ENCODE data around the gene KRT72.

The KRT72 gene

GRCh38 chr12:52600941-52601481, at the start of gene KRT72:
TSS of gene KRT72 (minus strand) at chr12:52601463. CDS start at chr12:52601452, 11 bp downstream.
- Mint-ChIP-seq H3K4me3 (no peak within 1 kb of the TSS), H3K27ac (ENCODE audit: low read depth) (no peak within 1 kb of the TSS), H3K4me1 (peaks cover 6% of the 10 kb centered on the region), H3K36me3 (ENCODE audit: insufficient read depth) (no peaks in the 10 kb centered on the region), H3K9me3 (no peaks in the 10 kb centered on the region), H3K27me3 (peaks cover 29% of the 10 kb centered on the region)
- peak in 1 of 2 donors; percentile 10 for DNase-seq (ENCODE audit: low spot score in 2 of 2)
- ATAC-seq (replicated peaks; ENCODE audit: extremely low read depth, poor library complexity, severe bottlenecking) = no peak

GRCh38 chr12:52650520-52651081, 49.3 kb upstream of the KRT72 start:
- Mint-ChIP-seq H3K27me3 (no peaks in the 10 kb centered on the region), H3K4me1 (peaks cover 47% of the 10 kb centered on the region), H3K4me3 (no peak overlapping the region), H3K36me3 (ENCODE audit: insufficient read depth) (peaks cover 4% of the 10 kb centered on the region), H3K9me3 (no peaks in the 10 kb centered on the region), H3K27ac (ENCODE audit: low read depth) (peak overlapping the region; percentile 81)
- DNase-seq (ENCODE audit: low spot score in 2 of 2) (no peak), ATAC-seq (replicated peaks; ENCODE audit: extremely low read depth, poor library complexity, severe bottlenecking) (no peak)

- no peak overlapping the region for H3K4me3 Mint-ChIP-seq
- no peaks in the 10 kb centered on the region for H3K9me3 Mint-ChIP-seq
- H3K4me1 Mint-ChIP-seq = peaks cover 63% of the 10 kb centered on the region
- H3K36me3 Mint-ChIP-seq (ENCODE audit: insufficient read depth) = peaks cover 7% of the 10 kb centered on the region
- peak overlapping the region; percentile 81 for H3K27ac Mint-ChIP-seq (ENCODE audit: low read depth)
- H3K27me3 Mint-ChIP-seq = no peaks in the 10 kb centered on the region
- ATAC-seq (replicated peaks; ENCODE audit: extremely low read depth, poor library complexity, severe bottlenecking) = no peak
- DNase-seq (ENCODE audit: low spot score in 2 of 2) = no peak
Observed at GRCh38 chr12:52649066-52649465, 47.8 kb upstream of the KRT72 start.

GRCh38 chr12:52648012-52648550, 46.8 kb upstream of the KRT72 start:
- DNase-seq (ENCODE audit: low spot score in 2 of 2) = no peak
- peaks cover 72% of the 10 kb centered on the region for H3K4me1 Mint-ChIP-seq
- no peak for ATAC-seq (replicated peaks; ENCODE audit: extremely low read depth, poor library complexity, severe bottlenecking)
- H3K27ac Mint-ChIP-seq (ENCODE audit: low read depth) = peak overlapping the region; percentile 99
- H3K27me3 Mint-ChIP-seq = no peaks in the 10 kb centered on the region
- no peaks in the 10 kb centered on the region for H3K9me3 Mint-ChIP-seq
- H3K36me3 Mint-ChIP-seq (ENCODE audit: insufficient read depth) = peaks cover 7% of the 10 kb centered on the region
- H3K4me3 Mint-ChIP-seq = peak overlapping the region; percentile 56

- no peaks in the 10 kb centered on the region for H3K27me3 Mint-ChIP-seq
- peak overlapping the region; percentile 56 for H3K4me3 Mint-ChIP-seq
- no peaks in the 10 kb centered on the region for H3K9me3 Mint-ChIP-seq
- peaks cover 7% of the 10 kb centered on the region for H3K36me3 Mint-ChIP-seq (ENCODE audit: insufficient read depth)
- ATAC-seq (replicated peaks; ENCODE audit: extremely low read depth, poor library complexity, severe bottlenecking) (no peak), DNase-seq (ENCODE audit: low spot score in 2 of 2) (no peak)
- H3K4me1 Mint-ChIP-seq = peaks cover 74% of the 10 kb centered on the region
- peak overlapping the region; percentile 99 for H3K27ac Mint-ChIP-seq (ENCODE audit: low read depth)
Observed at GRCh38 chr12:52647601-52648000, 46.3 kb upstream of the KRT72 start.

- Mint-ChIP-seq H3K4me3 (peak overlapping the region; percentile 56), H3K9me3 (no peaks in the 10 kb centered on the region), H3K27ac (ENCODE audit: low read depth) (peak overlapping the region; percentile 99), H3K36me3 (ENCODE audit: insufficient read depth) (peaks cover 7% of the 10 kb centered on the region), H3K4me1 (peaks cover 84% of the 10 kb centered on the region), H3K27me3 (no peaks in the 10 kb centered on the region)
- no peak for DNase-seq (ENCODE audit: low spot score in 2 of 2)
- no peak for ATAC-seq (replicated peaks; ENCODE audit: extremely low read depth, poor library complexity, severe bottlenecking)
Observed at GRCh38 chr12:52646613-52647012, 45.4 kb upstream of the KRT72 start.

- H3K36me3 Mint-ChIP-seq (ENCODE audit: insufficient read depth) = peaks cover 7% of the 10 kb centered on the region
- no peak for DNase-seq (ENCODE audit: low spot score in 2 of 2)
- no peak for ATAC-seq (replicated peaks; ENCODE audit: extremely low read depth, poor library complexity, severe bottlenecking)
- peak overlapping the region; percentile 99 for H3K27ac Mint-ChIP-seq (ENCODE audit: low read depth)
- H3K27me3 Mint-ChIP-seq = no peaks in the 10 kb centered on the region
- peaks cover 90% of the 10 kb centered on the region for H3K4me1 Mint-ChIP-seq
- peak overlapping the region; percentile 56 for H3K4me3 Mint-ChIP-seq
- H3K9me3 Mint-ChIP-seq = no peaks in the 10 kb centered on the region
Observed at GRCh38 chr12:52645982-52646381, 44.7 kb upstream of the KRT72 start.

GRCh38 chr12:52645120-52645761, 44.0 kb upstream of the KRT72 start:
- peaks cover 7% of the 10 kb centered on the region for H3K36me3 Mint-ChIP-seq (ENCODE audit: insufficient read depth)
- H3K27ac Mint-ChIP-seq (ENCODE audit: low read depth) = peak overlapping the region; percentile 99
- peaks cover 88% of the 10 kb centered on the region for H3K4me1 Mint-ChIP-seq
- peak; percentile 99 for ATAC-seq (replicated peaks; ENCODE audit: extremely low read depth, poor library complexity, severe bottlenecking)
- H3K27me3 Mint-ChIP-seq = no peaks in the 10 kb centered on the region
- peak overlapping the region; percentile 56 for H3K4me3 Mint-ChIP-seq
- H3K9me3 Mint-ChIP-seq = no peaks in the 10 kb centered on the region
- peak in 1 of 2 donors; percentile 77 for DNase-seq (ENCODE audit: low spot score in 2 of 2)

- Mint-ChIP-seq H3K4me3 (no peak overlapping the region), H3K36me3 (ENCODE audit: insufficient read depth) (peaks cover 7% of the 10 kb centered on the region), H3K27me3 (no peaks in the 10 kb centered on the region), H3K27ac (ENCODE audit: low read depth) (peak overlapping the region; percentile 99), H3K4me1 (peaks cover 76% of the 10 kb centered on the region), H3K9me3 (no peaks in the 10 kb centered on the region)
- DNase-seq (ENCODE audit: low spot score in 2 of 2) = no peak
- ATAC-seq (replicated peaks; ENCODE audit: extremely low read depth, poor library complexity, severe bottlenecking) = no peak
Observed at GRCh38 chr12:52644078-52644415, 42.8 kb upstream of the KRT72 start.

DNA sequence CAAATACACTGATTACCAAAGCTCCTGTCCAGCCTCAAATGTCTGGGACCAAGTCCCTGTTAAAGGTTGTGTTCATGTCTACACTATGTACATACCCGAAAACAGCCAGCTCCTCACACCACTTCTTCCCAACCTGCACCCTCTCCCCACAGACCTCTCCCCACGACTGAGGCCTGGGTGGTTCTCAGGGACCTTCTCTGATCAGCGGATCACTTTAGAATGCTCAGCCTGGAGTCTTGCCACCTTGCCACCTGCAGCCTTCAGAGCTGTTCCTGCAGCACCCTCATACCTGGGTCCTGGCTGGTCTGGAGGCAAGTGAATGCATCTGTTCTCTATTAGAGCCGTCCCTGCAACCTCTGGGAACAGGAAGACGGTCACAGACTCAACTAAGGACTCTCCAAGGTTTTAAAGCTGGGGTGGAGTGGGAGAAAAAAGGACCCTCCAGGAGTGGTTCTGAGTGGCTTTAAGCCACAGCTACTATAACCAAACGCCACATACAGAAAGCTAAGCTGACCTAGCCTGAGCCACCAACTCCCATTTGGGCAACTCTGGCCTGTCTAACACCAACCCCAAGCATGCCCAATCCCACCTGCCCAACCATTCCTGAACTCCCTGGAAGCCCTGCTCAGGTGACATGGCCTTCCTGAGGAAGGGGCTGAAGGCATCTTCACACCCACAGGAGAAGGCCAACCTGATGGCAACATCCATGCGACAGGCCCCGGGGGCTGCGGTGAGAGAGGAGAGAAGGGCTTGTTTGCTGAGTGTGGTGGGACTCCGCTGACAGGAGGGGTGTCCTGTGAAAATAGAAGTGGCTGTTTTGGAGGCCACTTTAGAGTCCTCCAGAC, 42.2 kb upstream of the KRT72 start:
- H3K4me1 Mint-ChIP-seq = peaks cover 71% of the 10 kb centered on the region
- DNase-seq (ENCODE audit: low spot score in 2 of 2) (no peak), ATAC-seq (replicated peaks; ENCODE audit: extremely low read depth, poor library complexity, severe bottlenecking) (no peak)
- H3K9me3 Mint-ChIP-seq = no peaks in the 10 kb centered on the region
- no peak overlapping the region for H3K4me3 Mint-ChIP-seq
- no peaks in the 10 kb centered on the region for H3K27me3 Mint-ChIP-seq
- H3K27ac Mint-ChIP-seq (ENCODE audit: low read depth) = peak overlapping the region; percentile 99
- peaks cover 7% of the 10 kb centered on the region for H3K36me3 Mint-ChIP-seq (ENCODE audit: insufficient read depth)

DNA sequence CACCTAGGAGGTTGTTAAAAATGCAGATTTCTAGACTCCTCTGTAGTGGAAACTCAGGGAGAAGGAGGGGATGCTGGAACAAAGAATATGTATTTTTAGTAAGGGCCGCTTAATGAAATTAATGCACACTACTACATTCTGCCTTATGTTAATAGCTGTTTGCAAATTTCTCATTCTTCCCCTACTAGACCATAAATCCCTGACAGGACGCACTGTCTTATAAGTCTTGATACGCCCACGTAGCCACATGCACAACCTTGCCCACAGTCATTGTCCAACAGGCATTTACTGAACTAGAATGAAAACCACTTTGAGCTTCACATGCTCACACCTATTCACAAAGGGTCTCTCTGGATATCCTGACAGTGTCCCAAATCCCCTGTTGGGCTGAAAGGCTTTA, 40.2 kb upstream of the KRT72 start:
- H3K27ac Mint-ChIP-seq (ENCODE audit: low read depth) = peak overlapping the region; percentile 60
- no peaks in the 10 kb centered on the region for H3K9me3 Mint-ChIP-seq
- H3K4me3 Mint-ChIP-seq = peak overlapping the region; percentile 28
- peak; percentile 2 to 10 for DNase-seq (ENCODE audit: low spot score in 2 of 2)
- no peak for ATAC-seq (replicated peaks; ENCODE audit: extremely low read depth, poor library complexity, severe bottlenecking)
- no peaks in the 10 kb centered on the region for H3K27me3 Mint-ChIP-seq
- H3K4me1 Mint-ChIP-seq = peaks cover 57% of the 10 kb centered on the region
- peaks cover 7% of the 10 kb centered on the region for H3K36me3 Mint-ChIP-seq (ENCODE audit: insufficient read depth)

- DNase-seq (ENCODE audit: low spot score in 2 of 2) (no peak), ATAC-seq (replicated peaks; ENCODE audit: extremely low read depth, poor library complexity, severe bottlenecking) (no peak)
Observed at GRCh38 chr12:52637299-52637698, 36.0 kb upstream of the KRT72 start.

More at GRCh38 chr12:52637299-52637698, 36.0 kb upstream of the KRT72 start:
- Mint-ChIP-seq H3K4me3 (no peak overlapping the region), H3K27ac (ENCODE audit: low read depth) (no peak overlapping the region), H3K9me3 (no peaks in the 10 kb centered on the region), H3K27me3 (no peaks in the 10 kb centered on the region), H3K36me3 (ENCODE audit: insufficient read depth) (peaks cover 2% of the 10 kb centered on the region), H3K4me1 (peaks cover 44% of the 10 kb centered on the region)

Measured in central memory CD8-positive, alpha-beta T cell (primary cell).